ES-I3 (cell line): ENCODE measurements around the gene IGFALS.
"Not testable (repeated sequence)": the region's sequence is repeated elsewhere in the genome, so short reads cannot be mapped to it uniquely, and the experiment has no call there.

Experiments used
- H3K36me3 ChIP-seq: 2 replicates; pipeline ENCODE4 v1.6.1; 2013; ENCODE audit warnings: mild to moderate bottlenecking, low read length, control low read depth, moderate library complexity; ENCODE audit not compliant: insufficient read depth
- H3K4me1 ChIP-seq: 2 replicates; pipeline ENCODE4 v1.6.1; 2013; ENCODE audit warnings: mild to moderate bottlenecking, control low read depth, low read length; ENCODE audit not compliant: insufficient read depth
- H3K9ac ChIP-seq: 2 replicates; pipeline ENCODE4 v1.6.1; 2013; ENCODE audit warnings: low read depth, mild to moderate bottlenecking, low read length, moderate library complexity
- H3K9me3 ChIP-seq: 2 replicates; pipeline ENCODE4 v1.6.1; 2013; ENCODE audit warnings: mild to moderate bottlenecking, low read length, moderate library complexity; ENCODE audit not compliant: control insufficient read depth, insufficient read depth

IGFALS gene

DNA sequence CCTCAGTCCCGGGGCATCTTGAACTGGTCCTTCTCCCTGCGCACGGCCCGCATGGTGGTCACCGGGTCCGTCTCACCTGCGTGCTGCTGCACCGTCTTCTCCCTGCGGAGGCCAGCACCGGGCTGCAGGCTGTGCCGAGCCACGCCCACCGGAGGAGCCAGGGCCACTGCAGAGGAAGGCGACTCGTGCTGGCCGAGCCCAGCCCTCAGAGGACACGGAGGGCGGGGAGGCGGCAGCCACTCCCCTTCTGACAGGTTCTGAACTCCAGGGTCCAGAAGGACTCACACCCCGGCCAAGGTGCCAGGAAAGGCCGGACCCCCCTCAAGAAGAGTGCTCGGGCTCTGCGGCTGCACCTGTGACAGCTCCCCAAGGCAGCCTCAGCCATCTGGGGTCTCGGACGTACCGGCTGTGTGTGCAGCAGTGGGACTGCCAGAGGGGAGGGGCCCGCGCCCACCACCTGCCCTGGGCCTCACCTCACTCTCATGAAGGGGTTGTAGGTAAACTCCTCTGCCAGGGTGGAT, 15.8 kb upstream of the IGFALS start:
- Histone ChIP-seq H3K4me1 (no peaks in the 10 kb centered on the region), H3K9me3 (no peaks in the 10 kb centered on the region), H3K9ac (no peak overlapping the region), H3K36me3 (peaks cover 3% of the 10 kb centered on the region; the same call in 1 of the 2 replicates)

DNA sequence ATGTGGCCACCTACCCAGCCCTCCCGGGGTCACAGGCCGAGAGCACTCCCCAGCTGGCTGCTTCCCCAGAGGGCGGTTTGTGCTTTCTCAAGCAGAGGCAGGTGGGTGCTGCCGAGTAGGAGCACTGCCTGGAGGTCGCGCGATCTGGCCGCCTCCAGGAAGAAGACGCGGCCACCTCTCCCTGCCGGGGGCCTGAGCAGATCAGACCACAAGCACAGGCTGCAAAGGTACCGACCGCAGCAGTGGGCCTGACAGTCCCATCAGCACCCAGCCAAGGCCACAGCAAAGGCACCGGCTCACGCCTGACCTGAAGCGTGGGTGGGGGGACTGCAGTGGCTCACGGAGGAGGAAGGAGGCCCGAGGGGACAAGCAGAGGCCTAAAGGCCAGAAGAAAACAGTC, 15.2 kb upstream of the IGFALS start:
- Histone ChIP-seq H3K9ac (no peak overlapping the region), H3K4me1 (no peaks in the 10 kb centered on the region), H3K9me3 (no peaks in the 10 kb centered on the region), H3K36me3 (peaks cover 3% of the 10 kb centered on the region; the same call in 1 of the 2 replicates)

DNA sequence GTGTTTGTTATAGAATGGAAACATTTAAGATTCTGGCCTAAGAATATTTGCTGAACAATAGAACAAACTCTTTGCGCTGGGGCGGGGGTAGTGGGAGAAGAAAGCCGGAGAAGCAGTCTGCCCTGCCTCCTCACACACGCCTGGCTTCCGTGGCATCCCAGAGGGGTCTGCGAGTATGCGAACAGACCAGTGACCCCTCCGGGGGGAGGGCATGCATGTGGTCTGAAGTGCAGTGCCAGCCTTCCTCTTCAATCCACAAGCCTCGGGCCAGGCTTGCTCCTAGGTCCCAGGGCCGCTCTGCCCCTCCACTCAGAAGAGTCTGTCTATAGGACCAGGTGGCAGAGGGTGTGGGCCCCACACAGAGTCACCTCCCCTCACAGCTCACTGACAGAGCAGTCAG, 14.1 kb upstream of the IGFALS start:
- no peaks in the 10 kb centered on the region for H3K9me3 ChIP-seq
- no peak overlapping the region for H3K9ac ChIP-seq
- H3K4me1 ChIP-seq: no peaks in the 10 kb centered on the region
- H3K36me3 ChIP-seq: peaks cover 3% of the 10 kb centered on the region; the same call in 1 of the 2 replicates

- peaks cover 3% of the 10 kb centered on the region for H3K9me3 ChIP-seq
- no peaks in the 10 kb centered on the region for H3K36me3 ChIP-seq
- no peaks in the 10 kb centered on the region for H3K4me1 ChIP-seq
- H3K9ac ChIP-seq: no peak overlapping the region
Measured at GRCh38 chr16:1800701-1801100, 7.2 kb upstream of the IGFALS start.

- not testable (repeated sequence) for H3K9me3 ChIP-seq, H3K4me1 ChIP-seq, H3K36me3 ChIP-seq, H3K9ac ChIP-seq
Measured at GRCh38 chr16:1799263-1799662, 5.8 kb upstream of the IGFALS start.

DNA sequence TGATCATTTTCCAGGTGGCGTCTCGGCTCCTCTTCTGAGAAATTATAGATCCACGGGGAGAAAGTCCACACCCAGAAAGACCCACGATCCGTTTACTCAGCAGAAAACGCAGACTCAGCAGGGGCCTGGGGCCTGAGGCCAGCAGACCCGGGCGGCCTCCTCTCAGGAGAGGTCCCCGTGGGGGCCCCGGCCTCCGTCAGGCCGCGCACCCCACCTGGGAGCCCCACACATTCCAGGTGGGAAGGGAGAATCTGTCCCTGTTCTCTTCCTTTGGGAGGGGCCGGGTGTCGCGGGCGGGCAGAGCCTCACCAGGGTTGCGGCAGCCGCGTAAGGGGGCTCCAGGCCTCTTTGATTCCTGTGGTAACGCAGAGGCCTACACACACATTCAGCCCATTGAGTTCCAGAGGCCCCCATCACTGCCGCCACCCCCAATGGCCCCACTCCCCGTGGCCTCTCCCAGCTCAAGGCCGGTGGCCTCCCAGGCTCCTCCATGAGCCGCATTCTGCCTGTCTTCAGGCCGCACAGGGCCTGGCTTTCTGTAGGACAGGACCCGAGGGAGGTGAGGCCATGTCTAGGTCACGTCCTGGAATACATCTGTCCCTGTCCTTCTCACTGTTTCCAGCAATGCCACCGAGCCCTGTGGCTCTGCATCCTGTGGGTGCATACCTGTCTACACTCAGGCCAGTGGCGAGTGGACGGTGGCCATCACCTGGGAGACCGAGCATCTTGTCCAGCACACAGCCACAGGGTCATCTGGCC, 1.6 kb upstream of the IGFALS start:
- Histone ChIP-seq H3K4me1 (no peaks in the 10 kb centered on the region), H3K9ac (no peak overlapping the region), H3K36me3 (no peaks in the 10 kb centered on the region), H3K9me3 (peaks cover 3% of the 10 kb centered on the region)

- no peaks in the 10 kb centered on the region for H3K36me3 ChIP-seq
- H3K9me3 ChIP-seq: peaks cover 3% of the 10 kb centered on the region
- no peaks in the 10 kb centered on the region for H3K4me1 ChIP-seq
- no peak overlapping the region for H3K9ac ChIP-seq
Measured at GRCh38 chr16:1794221-1794871, 841 bp upstream of the IGFALS start.

DNA sequence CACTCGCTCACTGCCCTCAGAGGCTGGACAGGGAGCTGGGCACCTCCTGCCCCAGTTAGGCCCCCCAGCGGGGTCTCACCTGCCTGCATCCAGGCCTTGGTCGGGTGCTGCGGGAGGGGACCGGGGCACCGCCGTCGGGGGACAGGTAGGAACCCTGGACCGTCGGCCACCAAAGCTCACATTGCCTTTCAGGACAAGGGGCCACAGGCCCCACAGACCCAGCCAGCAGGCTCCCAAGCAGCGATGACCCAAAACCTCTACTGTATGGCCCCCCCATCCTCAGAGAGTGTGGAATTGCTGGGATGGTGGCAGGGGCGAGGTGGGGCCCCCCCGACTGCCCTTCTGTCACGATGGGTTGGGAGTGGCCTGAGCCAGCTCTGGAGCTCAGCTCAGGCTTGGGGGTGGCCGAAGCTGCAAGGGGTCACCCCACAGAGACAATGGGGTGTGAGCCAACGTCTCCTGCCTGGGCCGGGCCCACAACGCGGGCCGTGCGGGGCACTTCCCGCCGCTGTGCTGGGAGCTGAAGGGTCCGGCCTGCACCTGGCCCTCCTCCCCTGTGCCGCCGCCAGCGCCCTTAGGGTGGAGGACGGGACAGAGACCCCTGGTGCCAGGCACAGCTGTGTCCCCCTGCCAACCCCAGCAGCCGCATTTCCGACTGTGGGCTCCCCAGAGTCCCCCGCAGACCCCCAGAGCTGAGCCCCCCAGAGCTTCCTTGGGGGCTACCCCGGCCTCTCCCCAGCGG, 498 bp downstream of the IGFALS start:
- no peak overlapping the region for H3K9ac ChIP-seq

GRCh38 chr16:1791943-1792812, 1.3 kb downstream of the IGFALS start:
- Histone ChIP-seq H3K4me1 (no peaks in the 10 kb centered on the region), H3K36me3 (no peaks in the 10 kb centered on the region)

More for the DNA sequence above, 498 bp downstream of the IGFALS start:
- Histone ChIP-seq H3K36me3 (no peaks in the 10 kb centered on the region), H3K4me1 (no peaks in the 10 kb centered on the region), H3K9me3 (peaks cover 2% of the 10 kb centered on the region)

GRCh38 chr16:1791256-1791942, 2.1 kb downstream of the IGFALS start:
- H3K9ac ChIP-seq: no peak overlapping the region
- H3K36me3 ChIP-seq: no peaks in the 10 kb centered on the region
- no peaks in the 10 kb centered on the region for H3K4me1 ChIP-seq
- H3K9me3 ChIP-seq: no peaks in the 10 kb centered on the region

More at GRCh38 chr16:1791943-1792812, 1.3 kb downstream of the IGFALS start:
- Histone ChIP-seq H3K9me3 (no peaks in the 10 kb centered on the region), H3K9ac (no peak overlapping the region)

DNA sequence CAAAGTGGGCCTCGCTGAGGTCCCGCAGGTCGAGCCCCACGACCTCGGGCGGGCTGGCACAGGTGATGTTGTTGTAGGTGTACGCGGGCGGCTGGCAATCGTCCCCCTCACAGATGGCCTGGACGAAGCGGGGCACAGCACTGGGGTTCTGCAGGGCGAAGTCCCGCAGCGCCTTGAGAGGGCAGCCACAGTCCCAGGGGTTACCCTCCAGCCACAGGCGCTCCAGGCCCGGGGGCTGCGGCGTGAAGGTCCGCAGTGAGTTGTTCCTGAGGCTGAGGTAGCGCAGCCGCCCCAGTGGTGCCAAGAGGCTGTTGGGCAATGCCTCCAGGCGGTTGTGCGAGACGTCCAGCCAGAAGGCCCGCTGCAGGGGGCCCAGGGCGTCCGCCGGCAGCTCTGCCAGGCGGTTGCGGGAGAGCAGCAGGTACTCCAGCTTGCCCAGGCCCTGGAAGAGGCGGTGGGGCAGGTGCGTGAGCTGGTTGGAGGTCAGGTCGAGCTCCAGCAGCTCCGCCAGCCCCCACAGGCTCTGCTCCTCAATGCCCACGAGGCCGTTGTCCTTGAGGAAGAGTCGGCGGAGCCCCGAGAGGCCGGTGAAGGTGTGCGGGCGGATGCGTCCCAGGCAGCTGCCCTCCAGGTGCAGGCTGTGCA, 2.8 kb downstream of the IGFALS start:
- no peaks in the 10 kb centered on the region for H3K9me3 ChIP-seq
- H3K36me3 ChIP-seq: no peaks in the 10 kb centered on the region
- H3K4me1 ChIP-seq: no peaks in the 10 kb centered on the region
- no peak overlapping the region for H3K9ac ChIP-seq

- no peak overlapping the region for H3K9ac ChIP-seq
- H3K4me1 ChIP-seq: no peaks in the 10 kb centered on the region
- no peaks in the 10 kb centered on the region for H3K9me3 ChIP-seq
- H3K36me3 ChIP-seq: no peaks in the 10 kb centered on the region
Measured at GRCh38 chr16:1790261-1790610, 3.3 kb downstream of the IGFALS start.

DNA sequence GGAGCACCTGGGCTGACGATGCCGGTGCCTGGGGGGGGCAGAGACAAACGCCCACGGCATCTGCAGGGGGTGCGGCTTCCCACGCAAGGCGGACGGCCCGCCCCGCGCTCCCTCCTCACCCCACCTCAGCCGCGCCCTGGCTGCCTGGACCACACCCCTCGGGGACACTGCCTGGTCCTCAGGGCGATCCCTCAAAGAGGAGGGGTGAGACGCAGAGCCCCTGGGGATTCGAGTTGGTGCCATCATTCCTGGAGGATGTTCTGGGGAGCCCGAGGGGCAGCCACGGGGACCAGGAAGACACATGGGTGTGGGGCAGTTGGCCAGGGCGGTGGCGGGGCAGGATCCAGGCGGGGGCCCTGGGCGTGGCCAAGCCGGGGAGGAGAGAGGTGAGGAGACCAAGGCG, 3.9 kb downstream of the IGFALS start:
- H3K9ac ChIP-seq: no peak overlapping the region
- H3K9me3 ChIP-seq: no peaks in the 10 kb centered on the region
- no peaks in the 10 kb centered on the region for H3K36me3 ChIP-seq
- no peaks in the 10 kb centered on the region for H3K4me1 ChIP-seq
